SK-N-SH treated with all-trans-retinoic acid at 6 μM for 48 hours (cell line): Measurements from ENCODE around the gene POLR2A.

Source experiments
- ATAC-seq: fragments of 200-7000 bp; cut with Tn5 transposase; 3 replicates; pipeline ENCODE4 v1.9.1; 2020; ENCODE audit warnings: mild to moderate bottlenecking, moderate library complexity
- BACH2 ChIP-seq: fragments of 250-450 bp; sonication (Bioruptor Pico); IDR thresholded peaks from 2 replicates; pipeline ENCODE4 v1.9.0; 2021; ENCODE audit warnings: mild to moderate bottlenecking, borderline replicate concordance
- CSDC2 ChIP-seq: fragments of 250-450 bp; sonication (Bioruptor Pico); IDR thresholded peaks from 2 replicates; pipeline ENCODE4 v1.5.0; 2020; ENCODE audit warnings: mild to moderate bottlenecking, moderate library complexity
- ESRRG ChIP-seq: fragments of 250-450 bp; sonication (Bioruptor Pico); IDR thresholded peaks from 2 replicates; pipeline ENCODE4 v1.6.1; 2021; ENCODE audit warnings: mild to moderate bottlenecking
- GLIS3 ChIP-seq: fragments of 250-450 bp; sonication (Bioruptor Pico); IDR thresholded peaks from 2 replicates; pipeline ENCODE4 v1.5.0; 2020; ENCODE audit warnings: mild to moderate bottlenecking, moderate library complexity
- ISL1 ChIP-seq: fragments of 250-450 bp; sonication (Bioruptor Pico); IDR thresholded peaks from 2 replicates; pipeline ENCODE4 v2.1.2; 2022; ENCODE audit warnings: mild to moderate bottlenecking, moderate library complexity
- OSR1 ChIP-seq: fragments of 250-450 bp; sonication (Bioruptor Pico); IDR thresholded peaks from 2 replicates; pipeline ENCODE4 v1.8.0; 2022; ENCODE audit warnings: moderate library complexity, mild to moderate bottlenecking, inconsistent platforms
- PPARA ChIP-seq: fragments of 250-450 bp; sonication (Bioruptor Pico); IDR thresholded peaks from 2 replicates; pipeline ENCODE4 v1.5.0; 2020; ENCODE audit warnings: mild to moderate bottlenecking, borderline replicate concordance
- RARB ChIP-seq: fragments of 250-450 bp; sonication (Bioruptor Pico); IDR thresholded peaks from 2 replicates; pipeline ENCODE4 v1.8.0; 2021; ENCODE audit warnings: mild to moderate bottlenecking, moderate library complexity
- SNAI2 ChIP-seq: fragments of 250-450 bp; sonication (Bioruptor Pico); IDR thresholded peaks from 2 replicates; pipeline ENCODE4 v1.5.0; 2020; ENCODE audit warnings: mild to moderate bottlenecking, moderate library complexity
- ZC3H10 ChIP-seq: fragments of 250-450 bp; sonication (Bioruptor Pico); IDR thresholded peaks from 2 replicates; pipeline ENCODE4 v1.5.1; 2021; ENCODE audit warnings: mild to moderate bottlenecking, moderate library complexity
- ZFP3 ChIP-seq: fragments of 250-450 bp; sonication (Bioruptor Pico); IDR thresholded peaks from 2 replicates; pipeline ENCODE4 v1.5.0; 2020; ENCODE audit warnings: mild to moderate bottlenecking, moderate library complexity
- ZFP30 ChIP-seq: fragments of 450-650 bp; formaldehyde crosslinking; IDR thresholded peaks from 2 replicates; pipeline ENCODE4 v1.5.0; 2022; ENCODE audit warnings: mild to moderate bottlenecking, moderate library complexity
- ZNF565 ChIP-seq: fragments of 450-650 bp; formaldehyde crosslinking; conservative IDR thresholded peaks from 2 replicates; pipeline ENCODE4 v1.5.0; 2020; ENCODE audit warnings: low read depth, mild to moderate bottlenecking, moderate library complexity
- ZNF8 ChIP-seq: fragments of 450-650 bp; formaldehyde crosslinking; IDR thresholded peaks from 2 replicates; pipeline ENCODE4 v1.5.0; 2020; ENCODE audit warnings: mild to moderate bottlenecking, moderate library complexity
- TF ChIP-seq, protein P1 (sequence below): fragments of 250-450 bp; sonication (Bioruptor Pico); IDR thresholded peaks from 2 replicates; pipeline ENCODE4 v1.8.0; 2020; ENCODE audit warnings: mild to moderate bottlenecking, moderate library complexity, borderline replicate concordance
- TF ChIP-seq, protein P2 (sequence below): fragments of 250-450 bp; sonication (Bioruptor Pico); IDR thresholded peaks from 2 replicates; pipeline ENCODE4 v1.5.1; 2021; ENCODE audit warnings: mild to moderate bottlenecking, moderate library complexity
- TF ChIP-seq, protein P3 (sequence below): fragments of 250-450 bp; sonication (Bioruptor Pico); IDR thresholded peaks from 2 replicates; pipeline ENCODE4 v1.5.0; 2020; ENCODE audit warnings: mild to moderate bottlenecking, moderate library complexity

The POLR2A gene

DNA sequence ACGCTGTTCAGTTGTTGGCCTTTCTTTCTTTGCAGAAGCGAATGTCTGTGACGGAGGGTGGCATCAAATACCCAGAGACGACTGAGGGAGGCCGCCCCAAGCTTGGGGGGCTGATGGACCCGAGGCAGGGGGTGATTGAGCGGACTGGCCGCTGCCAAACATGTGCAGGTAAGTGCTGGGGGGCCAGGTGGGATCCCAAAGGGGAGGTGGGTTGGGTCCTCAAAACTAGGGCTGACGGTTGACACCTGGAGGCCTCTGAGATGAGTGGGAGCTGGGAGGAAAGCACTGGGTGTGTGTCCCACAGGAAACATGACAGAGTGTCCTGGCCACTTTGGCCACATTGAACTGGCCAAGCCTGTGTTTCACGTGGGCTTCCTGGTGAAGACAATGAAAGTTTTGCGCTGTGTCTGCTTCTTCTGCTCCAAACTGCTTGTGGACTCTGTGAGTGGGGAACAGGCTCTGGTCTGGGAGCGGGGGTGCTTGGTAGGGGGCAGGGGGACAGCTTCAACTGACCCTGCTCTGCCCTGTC lies 11.8 kb downstream of the POLR2A start:
- no peak for ATAC-seq
- TF ChIP-seq ZC3H10 (CRISPR knock-in tag) (no peak), ZNF565 (CRISPR knock-in tag) (no peak), ZNF8 (CRISPR knock-in tag) (no peak), ZFP3 (CRISPR knock-in tag) (no peak)

DNA sequence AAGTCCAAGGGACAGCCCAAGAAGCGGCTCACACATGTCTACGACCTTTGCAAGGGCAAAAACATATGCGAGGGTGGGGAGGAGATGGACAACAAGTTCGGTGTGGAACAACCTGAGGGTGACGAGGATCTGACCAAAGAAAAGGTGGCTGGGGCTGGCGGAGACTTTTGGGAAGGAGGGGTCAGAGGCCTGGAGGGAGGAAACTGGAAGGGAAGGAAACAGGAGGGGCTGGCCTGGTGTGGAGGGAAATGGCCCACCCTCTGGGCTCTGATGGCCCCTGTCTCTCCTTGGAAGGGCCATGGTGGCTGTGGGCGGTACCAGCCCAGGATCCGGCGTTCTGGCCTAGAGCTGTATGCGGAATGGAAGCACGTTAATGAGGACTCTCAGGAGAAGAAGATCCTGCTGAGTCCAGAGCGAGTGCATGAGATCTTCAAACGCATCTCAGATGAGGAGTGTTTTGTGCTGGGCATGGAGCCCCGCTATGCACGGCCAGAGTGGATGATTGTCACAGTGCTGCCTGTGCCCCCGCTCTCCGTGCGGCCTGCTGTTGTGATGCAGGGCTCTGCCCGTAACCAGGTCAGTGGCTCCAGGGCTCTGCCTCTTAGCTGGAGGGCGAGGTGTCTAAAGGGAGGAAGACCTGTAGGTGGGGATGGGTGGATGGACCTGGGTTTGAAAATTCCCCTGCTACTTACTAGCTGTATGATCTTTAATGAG lies 12.5 kb downstream of the POLR2A start:
- no peak for TF ChIP-seq RARB (CRISPR knock-in tag)
- TF ChIP-seq ZNF565 (CRISPR knock-in tag), result no peak
- TF ChIP-seq ZNF8 (CRISPR knock-in tag), result no peak
- no peak for TF ChIP-seq ZC3H10 (CRISPR knock-in tag)
- TF ChIP-seq, protein P1, sequence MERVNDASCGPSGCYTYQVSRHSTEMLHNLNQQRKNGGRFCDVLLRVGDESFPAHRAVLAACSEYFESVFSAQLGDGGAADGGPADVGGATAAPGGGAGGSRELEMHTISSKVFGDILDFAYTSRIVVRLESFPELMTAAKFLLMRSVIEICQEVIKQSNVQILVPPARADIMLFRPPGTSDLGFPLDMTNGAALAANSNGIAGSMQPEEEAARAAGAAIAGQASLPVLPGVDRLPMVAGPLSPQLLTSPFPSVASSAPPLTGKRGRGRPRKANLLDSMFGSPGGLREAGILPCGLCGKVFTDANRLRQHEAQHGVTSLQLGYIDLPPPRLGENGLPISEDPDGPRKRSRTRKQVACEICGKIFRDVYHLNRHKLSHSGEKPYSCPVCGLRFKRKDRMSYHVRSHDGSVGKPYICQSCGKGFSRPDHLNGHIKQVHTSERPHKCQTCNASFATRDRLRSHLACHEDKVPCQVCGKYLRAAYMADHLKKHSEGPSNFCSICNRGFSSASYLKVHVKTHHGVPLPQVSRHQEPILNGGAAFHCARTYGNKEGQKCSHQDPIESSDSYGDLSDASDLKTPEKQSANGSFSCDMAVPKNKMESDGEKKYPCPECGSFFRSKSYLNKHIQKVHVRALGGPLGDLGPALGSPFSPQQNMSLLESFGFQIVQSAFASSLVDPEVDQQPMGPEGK (CRISPR knock-in tag), result no peak
- TF ChIP-seq, protein P2, sequence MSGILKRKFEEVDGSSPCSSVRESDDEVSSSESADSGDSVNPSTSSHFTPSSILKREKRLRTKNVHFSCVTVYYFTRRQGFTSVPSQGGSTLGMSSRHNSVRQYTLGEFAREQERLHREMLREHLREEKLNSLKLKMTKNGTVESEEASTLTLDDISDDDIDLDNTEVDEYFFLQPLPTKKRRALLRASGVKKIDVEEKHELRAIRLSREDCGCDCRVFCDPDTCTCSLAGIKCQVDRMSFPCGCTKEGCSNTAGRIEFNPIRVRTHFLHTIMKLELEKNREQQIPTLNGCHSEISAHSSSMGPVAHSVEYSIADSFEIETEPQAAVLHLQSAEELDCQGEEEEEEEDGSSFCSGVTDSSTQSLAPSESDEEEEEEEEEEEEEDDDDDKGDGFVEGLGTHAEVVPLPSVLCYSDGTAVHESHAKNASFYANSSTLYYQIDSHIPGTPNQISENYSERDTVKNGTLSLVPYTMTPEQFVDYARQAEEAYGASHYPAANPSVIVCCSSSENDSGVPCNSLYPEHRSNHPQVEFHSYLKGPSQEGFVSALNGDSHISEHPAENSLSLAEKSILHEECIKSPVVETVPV (CRISPR knock-in tag), result no peak
- TF ChIP-seq GLIS3 (CRISPR knock-in tag), result no peak
- TF ChIP-seq CSDC2, result no peak
- TF ChIP-seq ESRRG, result no peak
- TF ChIP-seq ZFP30, result no peak
- no peak for ATAC-seq

DNA sequence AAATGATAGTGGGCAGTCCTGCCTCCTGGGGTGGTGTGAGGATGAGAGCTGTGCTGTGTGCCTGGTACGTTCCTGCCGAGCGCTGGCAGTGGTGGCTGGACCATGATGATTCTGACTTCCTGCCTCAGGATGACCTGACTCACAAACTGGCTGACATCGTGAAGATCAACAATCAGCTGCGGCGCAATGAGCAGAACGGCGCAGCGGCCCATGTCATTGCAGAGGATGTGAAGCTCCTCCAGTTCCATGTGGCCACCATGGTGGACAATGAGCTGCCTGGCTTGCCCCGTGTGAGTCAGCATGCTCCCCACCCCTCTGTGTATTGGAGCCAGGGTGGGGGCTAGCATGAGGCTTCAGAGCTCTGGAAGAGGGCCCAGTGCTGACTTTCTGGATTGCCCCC lies 13.1 kb downstream of the POLR2A start:
- TF ChIP-seq PPARA (CRISPR knock-in tag) (no peak), ZFP3 (CRISPR knock-in tag) (no peak), SNAI2 (no peak), CSDC2 (no peak), ZC3H10 (CRISPR knock-in tag) (no peak), GLIS3 (CRISPR knock-in tag) (no peak), BACH2 (CRISPR knock-in tag) (no peak)
- TF ChIP-seq, protein P2 (CRISPR knock-in tag), result no peak
- TF ChIP-seq, all 23 proteins: peak for 0
- ATAC-seq, result no peak

DNA sequence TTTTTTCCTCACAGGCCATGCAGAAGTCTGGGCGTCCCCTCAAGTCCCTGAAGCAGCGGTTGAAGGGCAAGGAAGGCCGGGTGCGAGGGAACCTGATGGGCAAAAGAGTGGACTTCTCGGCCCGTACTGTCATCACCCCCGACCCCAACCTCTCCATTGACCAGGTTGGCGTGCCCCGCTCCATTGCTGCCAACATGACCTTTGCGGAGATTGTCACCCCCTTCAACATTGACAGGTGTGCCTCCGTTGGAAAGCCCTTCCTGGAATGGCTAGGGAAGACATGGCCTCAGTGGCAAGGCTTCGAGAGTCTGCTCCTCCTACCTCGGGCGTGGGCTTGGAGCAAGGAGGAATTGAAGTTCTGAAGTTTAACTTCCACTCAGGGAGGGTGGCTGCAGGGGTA lies 13.5 kb downstream of the POLR2A start:
- no peak for ATAC-seq
- no peak for TF ChIP-seq OSR1 (CRISPR knock-in tag)
- TF ChIP-seq, all 23 proteins: peak for 0

DNA sequence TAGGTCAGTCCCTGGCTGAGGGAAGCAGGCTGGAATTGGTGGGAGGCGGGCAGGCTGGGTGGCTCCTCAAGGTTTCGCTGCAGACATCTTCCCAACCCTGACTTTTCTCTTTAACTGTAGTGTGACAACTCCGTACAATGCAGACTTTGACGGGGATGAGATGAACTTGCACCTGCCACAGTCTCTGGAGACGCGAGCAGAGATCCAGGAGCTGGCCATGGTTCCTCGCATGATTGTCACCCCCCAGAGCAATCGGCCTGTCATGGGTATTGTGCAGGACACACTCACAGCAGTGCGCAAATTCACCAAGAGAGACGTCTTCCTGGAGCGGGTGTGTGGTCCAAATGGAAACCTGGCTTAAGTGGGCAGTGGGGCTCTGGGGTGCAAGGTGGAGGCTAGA lies 15.0 kb downstream of the POLR2A start:
- ATAC-seq, result no peak
- TF ChIP-seq OSR1 (CRISPR knock-in tag), result no peak
- TF ChIP-seq, protein P3, sequence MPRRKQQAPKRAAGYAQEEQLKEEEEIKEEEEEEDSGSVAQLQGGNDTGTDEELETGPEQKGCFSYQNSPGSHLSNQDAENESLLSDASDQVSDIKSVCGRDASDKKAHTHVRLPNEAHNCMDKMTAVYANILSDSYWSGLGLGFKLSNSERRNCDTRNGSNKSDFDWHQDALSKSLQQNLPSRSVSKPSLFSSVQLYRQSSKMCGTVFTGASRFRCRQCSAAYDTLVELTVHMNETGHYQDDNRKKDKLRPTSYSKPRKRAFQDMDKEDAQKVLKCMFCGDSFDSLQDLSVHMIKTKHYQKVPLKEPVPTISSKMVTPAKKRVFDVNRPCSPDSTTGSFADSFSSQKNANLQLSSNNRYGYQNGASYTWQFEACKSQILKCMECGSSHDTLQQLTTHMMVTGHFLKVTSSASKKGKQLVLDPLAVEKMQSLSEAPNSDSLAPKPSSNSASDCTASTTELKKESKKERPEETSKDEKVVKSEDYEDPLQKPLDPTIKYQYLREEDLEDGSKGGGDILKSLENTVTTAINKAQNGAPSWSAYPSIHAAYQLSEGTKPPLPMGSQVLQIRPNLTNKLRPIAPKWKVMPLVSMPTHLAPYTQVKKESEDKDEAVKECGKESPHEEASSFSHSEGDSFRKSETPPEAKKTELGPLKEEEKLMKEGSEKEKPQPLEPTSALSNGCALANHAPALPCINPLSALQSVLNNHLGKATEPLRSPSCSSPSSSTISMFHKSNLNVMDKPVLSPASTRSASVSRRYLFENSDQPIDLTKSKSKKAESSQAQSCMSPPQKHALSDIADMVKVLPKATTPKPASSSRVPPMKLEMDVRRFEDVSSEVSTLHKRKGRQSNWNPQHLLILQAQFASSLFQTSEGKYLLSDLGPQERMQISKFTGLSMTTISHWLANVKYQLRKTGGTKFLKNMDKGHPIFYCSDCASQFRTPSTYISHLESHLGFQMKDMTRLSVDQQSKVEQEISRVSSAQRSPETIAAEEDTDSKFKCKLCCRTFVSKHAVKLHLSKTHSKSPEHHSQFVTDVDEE (CRISPR knock-in tag), result no peak
- no peak for TF ChIP-seq GLIS3 (CRISPR knock-in tag)
- TF ChIP-seq SNAI2, result no peak
- TF ChIP-seq ISL1 (CRISPR knock-in tag), result no peak
- no peak for TF ChIP-seq ZFP30
